Measurements from ENCODE around the gene P2RY13. TPM values are rescaled to one million over a fixed set of nuclear protein-coding genes. Genes with fewer than 3 reads are reported as not detected.

Gene P2RY13
- total RNA-seq, 1 donor from 2014 or later: 8.2 TPM

- no peak for ATAC-seq
- intact Hi-C loops (cut with DNase I): no loop called here
- Histone ChIP-seq H3K27ac (no peak overlapping the region), H3K36me3 (no peaks in the 10 kb centered on the region), H3K4me1 (no peaks in the 10 kb centered on the region), H3K9me3 (no peaks in the 10 kb centered on the region), H3K4me3 (no peak overlapping the region), H3K27me3 (no peaks in the 10 kb centered on the region)
- DNase-seq: no peak
- no peak for TF ChIP-seq CTCF (IDR thresholded peaks at IDR 0.05)
Measured at GRCh38 chr3:151320131-151320530, 9.2 kb downstream of the P2RY13 start.

GRCh38 chr3:151319628-151320027 lies 9.7 kb downstream of the P2RY13 start:
- Histone ChIP-seq H3K36me3 (no peaks in the 10 kb centered on the region), H3K4me1 (no peaks in the 10 kb centered on the region), H3K9me3 (no peaks in the 10 kb centered on the region), H3K27ac (no peak overlapping the region), H3K4me3 (no peak overlapping the region), H3K27me3 (no peaks in the 10 kb centered on the region)
- no peak for DNase-seq
- no peak for TF ChIP-seq CTCF (IDR thresholded peaks at IDR 0.05)
- no peak for ATAC-seq
- intact Hi-C loops (cut with DNase I): no loop called here

GRCh38 chr3:151318991-151319390 lies 10.4 kb downstream of the P2RY13 start:
- H3K4me3 ChIP-seq: no peak overlapping the region
- DNase-seq (no peak), ATAC-seq (peak; percentile 60)
- no peak for TF ChIP-seq CTCF (IDR thresholded peaks at IDR 0.05)
- no peak overlapping the region for H3K27ac ChIP-seq
- no peaks in the 10 kb centered on the region for H3K27me3 ChIP-seq
- H3K36me3 ChIP-seq: no peaks in the 10 kb centered on the region
- intact Hi-C loops (cut with DNase I): no loop called here
- H3K4me1 ChIP-seq: no peaks in the 10 kb centered on the region
- H3K9me3 ChIP-seq: no peaks in the 10 kb centered on the region

- no peaks in the 10 kb centered on the region for H3K27me3 ChIP-seq
Measured at GRCh38 chr3:151318313-151318712, 11.0 kb downstream of the P2RY13 start.

GRCh38 chr3:151316267-151316991 lies 12.9 kb downstream of the P2RY13 start, which contains the start of gene GPR87:
GPR87 (minus strand) TSS chr3:151316820; CDS start chr3:151300100, 16,720 bp downstream.
- no peaks in the 10 kb centered on the region for H3K27me3 ChIP-seq
- H3K4me1 ChIP-seq: no peaks in the 10 kb centered on the region
- H3K4me3 ChIP-seq: no peak within 1 kb of the TSS
- DNase-seq (no peak), ATAC-seq (no peak)
- no peak within 1 kb of the TSS for H3K27ac ChIP-seq
- no peak for TF ChIP-seq CTCF (IDR thresholded peaks at IDR 0.05)
- H3K9me3 ChIP-seq: no peaks in the 10 kb centered on the region
- H3K36me3 ChIP-seq: no peaks in the 10 kb centered on the region
- intact Hi-C loops (cut with DNase I): no loop called here

More at GRCh38 chr3:151318313-151318712, 11.0 kb downstream of the P2RY13 start:
- ATAC-seq (no peak), DNase-seq (no peak)
- no peaks in the 10 kb centered on the region for H3K9me3 ChIP-seq
- H3K4me3 ChIP-seq: no peak overlapping the region
- H3K36me3 ChIP-seq: no peaks in the 10 kb centered on the region
- no peak overlapping the region for H3K27ac ChIP-seq
- TF ChIP-seq CTCF (IDR thresholded peaks at IDR 0.05): no peak
- intact Hi-C loops (cut with DNase I): no loop called here
- no peaks in the 10 kb centered on the region for H3K4me1 ChIP-seq

Measured in upper lobe of right lung (tissue), 1 donor.